Activated CD4-positive, alpha-beta T cell treated with anti-CD3 and anti-CD28 coated beads for 36 hours (primary cell): Measurements from ENCODE around the gene LGALSL. TPM values are rescaled to one million over a fixed set of nuclear protein-coding genes. Genes with fewer than 3 reads are reported as not detected.

Experiments
- ATAC-seq: fragments of 200-7000 bp; cut with Tn5 transposase; one replicate; pipeline ENCODE4 v1.10.0; 2021; ENCODE audit warnings: mild to moderate bottlenecking, moderate library complexity
- CTCF ChIA-PET: fragments of 350-600 bp; sonication (Branson Sonifier 250); formaldehyde crosslinking; loops from one replicate; lab custom pipeline; 2021; ENCODE audit warnings: antibody characterized with exemption; lab: Charles Lee
- POLR2A ChIA-PET: fragments of 350-600 bp; sonication (Branson Sonifier 250); formaldehyde crosslinking; loops from one replicate; lab custom pipeline; 2021; ENCODE audit warnings: antibody characterized with exemption, inconsistent platforms; lab: Charles Lee
- DNase-seq: peaks from one replicate; pipeline ENCODE4 v3.0.0-alpha.2; 2020
- H3K27ac Mint-ChIP-seq: one replicate; pipeline ENCODE4 v1.8.0; 2021; ENCODE audit warnings: mixed read lengths
- H3K27me3 Mint-ChIP-seq: one replicate; pipeline ENCODE4 v1.8.0; 2021; ENCODE audit warnings: mixed read lengths
- H3K36me3 Mint-ChIP-seq: one replicate; pipeline ENCODE4 v1.8.0; 2021; ENCODE audit warnings: low read depth, mixed read lengths
- H3K4me1 Mint-ChIP-seq: one replicate; pipeline ENCODE4 v1.8.0; 2021; ENCODE audit warnings: mixed read lengths
- H3K4me3 Mint-ChIP-seq: one replicate; pipeline ENCODE4 v1.8.0; 2021; ENCODE audit warnings: mild to moderate bottlenecking, moderate library complexity, mixed read lengths
- H3K9me3 Mint-ChIP-seq: one replicate; pipeline ENCODE4 v1.8.0; 2021; ENCODE audit warnings: low read depth, mixed read lengths
- intact Hi-C, 2 experiments: fragments of 100-400 bp; cut with DNase I in 1 of 2; cut with micrococcal nuclease in 1 of 2; formaldehyde crosslinking; loops; one replicate each; pipeline versions ENCODE4 v1.14.2 to v1.15.1; 2022 to 2024; cut with DNase I, micrococcal nuclease
- total RNA-seq, 2 experiments: library from RNA; stranded (reverse); gene quantifications; one replicate each; pipeline ENCODE4 v1.2.3, GENCODE V29; 2021

Gene LGALSL
- total RNA-seq, 2 experiments from 2014 or later: 1.9 to 2.2 TPM

DNA sequence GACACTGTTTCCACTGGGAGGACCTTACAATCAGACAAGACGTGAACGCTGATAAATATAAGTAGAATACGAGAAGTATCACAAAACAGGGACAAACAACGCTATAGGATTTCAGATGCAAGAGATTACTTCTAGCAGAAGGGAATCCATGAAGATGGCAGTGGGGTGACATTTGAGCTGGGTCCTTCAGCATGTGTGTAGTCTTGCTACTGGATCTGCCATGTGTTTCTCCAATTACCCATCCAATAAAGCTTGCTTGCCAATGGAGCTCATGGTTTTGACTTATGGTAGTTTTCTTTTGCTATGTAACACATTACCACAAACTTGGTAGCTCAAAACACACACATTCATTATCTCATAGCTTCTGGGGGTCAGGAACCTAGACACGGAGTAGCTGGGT is 32.8 kb upstream of the LGALSL start:
- ATAC-seq: no peak
- Mint-ChIP-seq H3K27me3 (no peaks in the 10 kb centered on the region), H3K27ac (no peak overlapping the region), H3K4me3 (no peak overlapping the region), H3K4me1 (no peaks in the 10 kb centered on the region), H3K9me3 (no peaks in the 10 kb centered on the region), H3K36me3 (no peaks in the 10 kb centered on the region)
- intact Hi-C loops: no loop called here
- CTCF ChIA-PET: interaction anchor here (1.4 kb wide), 1 partner anchor 66 kb away, joined by 5 read pairs; no protein-coding TSS in a partner anchor
- POLR2A ChIA-PET: no interaction called here
- no peak for DNase-seq

DNA sequence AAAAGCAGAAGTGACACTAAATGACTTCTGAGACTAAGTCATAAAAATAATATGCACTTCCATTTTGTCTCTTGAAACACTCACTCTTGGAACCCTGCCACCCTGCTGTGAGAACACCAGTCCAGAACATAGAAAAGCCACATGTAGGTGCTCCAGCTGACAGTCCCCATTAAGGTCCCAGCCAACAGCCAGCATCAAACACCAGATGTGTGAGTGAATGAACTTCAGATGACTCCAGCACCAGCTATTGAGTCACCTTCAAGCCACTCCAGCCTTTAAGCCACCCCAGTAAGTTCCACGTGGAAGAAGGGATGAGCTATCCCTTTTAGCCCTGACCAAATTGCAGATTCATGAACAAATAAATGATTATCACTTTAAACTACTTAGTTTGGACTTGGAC is 31.5 kb upstream of the LGALSL start:
- Mint-ChIP-seq H3K36me3 (no peaks in the 10 kb centered on the region), H3K27ac (no peak overlapping the region), H3K4me3 (no peak overlapping the region), H3K9me3 (no peaks in the 10 kb centered on the region), H3K27me3 (no peaks in the 10 kb centered on the region), H3K4me1 (no peaks in the 10 kb centered on the region)
- ATAC-seq (no peak), DNase-seq (no peak)
- intact Hi-C loops: no loop called here
- CTCF ChIA-PET: interaction anchor here (1.6 kb wide), 1 partner anchor 29 kb away, joined by 4 read pairs; no protein-coding TSS in a partner anchor
- POLR2A ChIA-PET: interaction anchor here (0.6 kb wide), 1 partner anchor 142 kb away, joined by 4 read pairs; no protein-coding TSS in a partner anchor

DNA sequence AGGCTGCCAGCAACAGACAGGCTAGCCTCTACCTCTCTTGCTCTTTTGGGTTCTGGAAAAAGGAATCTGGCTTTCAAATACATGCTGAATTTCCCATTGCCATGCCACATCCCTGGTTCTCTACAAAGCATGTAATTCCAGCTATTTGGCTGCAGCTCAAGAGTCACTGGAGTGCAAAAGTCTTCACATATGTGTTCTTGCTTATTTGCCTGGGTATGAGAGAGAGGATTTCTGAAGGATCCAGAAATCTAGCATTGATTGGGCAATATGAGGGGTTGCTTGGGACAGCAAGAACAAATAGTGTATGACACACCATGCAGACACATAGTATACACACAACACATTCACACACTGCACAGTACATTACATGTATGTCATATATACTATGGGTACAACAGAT is 30.7 kb upstream of the LGALSL start:
- Mint-ChIP-seq H3K9me3 (no peaks in the 10 kb centered on the region), H3K27me3 (no peaks in the 10 kb centered on the region), H3K36me3 (no peaks in the 10 kb centered on the region), H3K27ac (no peak overlapping the region), H3K4me3 (no peak overlapping the region), H3K4me1 (no peaks in the 10 kb centered on the region)
- CTCF ChIA-PET: interaction anchor here (1.6 kb wide), 1 partner anchor 30 kb away, joined by 4 read pairs; no protein-coding TSS in a partner anchor
- intact Hi-C loops: no loop called here
- DNase-seq (no peak), ATAC-seq (no peak)
- POLR2A ChIA-PET: no interaction called here

DNA sequence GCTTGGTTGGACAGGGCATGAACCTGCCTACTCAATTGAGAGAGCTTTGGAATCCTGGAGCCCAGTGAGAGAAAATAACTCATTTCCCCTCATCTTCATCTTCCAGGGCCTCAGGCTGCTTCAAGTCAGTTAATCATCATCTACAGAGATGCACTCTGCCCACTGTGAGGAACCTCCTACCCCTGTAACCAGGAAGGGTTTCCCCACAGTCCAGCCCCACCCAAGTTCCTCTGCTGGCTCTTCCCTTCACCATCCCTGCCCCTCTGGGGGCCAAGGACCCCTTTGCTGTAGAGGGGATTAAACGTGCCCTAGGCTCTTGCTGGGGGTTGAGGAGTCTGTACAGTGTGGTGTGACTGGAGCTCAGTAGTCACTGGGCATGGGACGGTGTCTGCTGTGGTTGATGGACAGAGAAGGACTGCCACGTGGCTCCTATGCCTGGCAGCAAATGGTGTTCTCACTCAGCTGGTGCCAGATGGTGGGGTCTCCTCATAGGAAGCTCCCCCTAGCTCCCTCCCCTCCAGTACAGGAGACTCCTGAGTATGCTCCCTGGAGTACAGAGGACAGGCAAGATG is 29.5 kb upstream of the LGALSL start:
- no peak for DNase-seq
- H3K36me3 Mint-ChIP-seq: no peaks in the 10 kb centered on the region
- no peak for ATAC-seq
- ChIA-PET CTCF (interaction anchor here (0.6 kb wide), 1 partner anchor 39 kb away, joined by 3 read pairs; no protein-coding TSS in a partner anchor), POLR2A (no interaction called here)
- no peaks in the 10 kb centered on the region for H3K9me3 Mint-ChIP-seq
- no peaks in the 10 kb centered on the region for H3K4me1 Mint-ChIP-seq
- peaks cover under 1% of the 10 kb centered on the region for H3K27me3 Mint-ChIP-seq
- no peak overlapping the region for H3K27ac Mint-ChIP-seq
- no peak overlapping the region for H3K4me3 Mint-ChIP-seq
- intact Hi-C loops: no loop called here

DNA sequence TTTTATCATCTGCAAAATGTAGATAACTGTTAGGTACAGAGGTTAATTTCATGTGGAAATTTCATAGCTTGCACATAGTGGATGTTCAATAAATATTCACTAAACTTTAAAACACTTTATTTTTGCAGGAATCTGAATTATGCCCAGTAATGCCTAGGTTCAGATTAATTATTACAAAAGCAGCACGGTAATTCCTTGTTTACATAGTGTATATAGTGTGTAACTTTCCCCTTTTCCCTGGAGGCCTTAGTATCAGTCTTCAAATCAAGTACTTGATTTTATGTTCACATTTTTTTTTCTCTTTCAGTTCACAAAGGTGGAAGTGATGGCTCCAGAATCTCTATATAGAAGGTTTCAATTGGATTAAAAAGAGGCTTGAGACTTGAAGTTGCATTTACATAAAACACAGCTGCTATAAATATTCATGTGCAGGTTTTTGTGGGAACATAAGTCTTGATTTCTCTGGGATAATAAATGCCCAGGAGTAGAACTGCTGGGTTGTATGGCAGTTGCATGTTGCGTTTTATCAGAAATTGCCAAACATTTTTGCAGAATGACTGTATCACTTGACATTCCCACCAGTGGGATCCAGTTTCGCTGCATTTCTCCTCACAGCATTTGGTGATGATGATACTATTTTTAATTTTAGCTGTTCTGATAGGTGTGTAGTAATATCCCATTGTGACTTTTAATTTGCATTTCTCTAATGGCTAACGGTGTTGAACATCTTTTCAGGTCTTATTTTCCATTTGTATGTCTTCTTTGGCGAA is 27.6 kb upstream of the LGALSL start:
- no peaks in the 10 kb centered on the region for H3K36me3 Mint-ChIP-seq
- peaks cover 5% of the 10 kb centered on the region for H3K27me3 Mint-ChIP-seq

DNA sequence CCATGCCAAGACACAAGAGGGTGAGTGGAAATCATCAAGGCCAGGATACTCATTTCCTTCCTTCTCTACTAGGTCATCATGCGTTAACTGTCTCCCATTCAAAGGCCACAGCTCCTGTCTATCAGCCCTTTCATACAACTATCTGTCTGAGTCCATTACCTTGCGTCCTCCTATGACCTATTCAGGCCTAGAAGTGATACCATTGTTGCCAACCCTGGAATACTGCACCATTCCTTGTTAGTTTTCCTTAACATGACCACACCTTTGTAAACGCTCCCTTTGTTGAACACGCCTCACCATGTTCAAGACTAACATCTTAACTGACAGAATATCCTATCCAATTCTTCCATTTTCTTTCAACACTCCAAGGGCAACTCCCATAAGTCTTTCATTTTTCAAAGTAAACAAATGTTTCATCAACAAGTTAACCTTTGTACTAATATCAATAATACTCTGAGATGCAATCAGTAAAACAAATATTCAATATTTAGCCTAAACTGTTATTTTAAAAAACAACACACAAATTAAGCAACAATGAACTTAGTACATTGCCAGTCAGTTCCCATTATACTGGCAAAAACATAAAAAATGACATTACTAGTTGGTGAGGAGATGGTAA is 19.8 kb upstream of the LGALSL start:
- ATAC-seq (no peak), DNase-seq (no peak)
- Mint-ChIP-seq H3K4me3 (no peak overlapping the region), H3K27ac (no peak overlapping the region), H3K9me3 (no peaks in the 10 kb centered on the region), H3K36me3 (no peaks in the 10 kb centered on the region), H3K4me1 (no peaks in the 10 kb centered on the region), H3K27me3 (peaks cover 25% of the 10 kb centered on the region)
- ChIA-PET CTCF (interaction anchor here (0.6 kb wide), 1 partner anchor 321 kb away, joined by 3 read pairs; no protein-coding TSS in a partner anchor), POLR2A (no interaction called here)
- intact Hi-C loops: no loop called here

More for the DNA sequence above, 27.6 kb upstream of the LGALSL start:
- DNase-seq (no peak), ATAC-seq (no peak)
- intact Hi-C loops: no loop called here
- no peak overlapping the region for H3K27ac Mint-ChIP-seq
- H3K9me3 Mint-ChIP-seq: no peaks in the 10 kb centered on the region
- no peak overlapping the region for H3K4me3 Mint-ChIP-seq
- CTCF ChIA-PET: interaction anchor here (1.1 kb wide), 1 partner anchor 62 kb away, joined by 3 read pairs; no protein-coding TSS in a partner anchor
- H3K4me1 Mint-ChIP-seq: no peaks in the 10 kb centered on the region
- POLR2A ChIA-PET: no interaction called here

DNA sequence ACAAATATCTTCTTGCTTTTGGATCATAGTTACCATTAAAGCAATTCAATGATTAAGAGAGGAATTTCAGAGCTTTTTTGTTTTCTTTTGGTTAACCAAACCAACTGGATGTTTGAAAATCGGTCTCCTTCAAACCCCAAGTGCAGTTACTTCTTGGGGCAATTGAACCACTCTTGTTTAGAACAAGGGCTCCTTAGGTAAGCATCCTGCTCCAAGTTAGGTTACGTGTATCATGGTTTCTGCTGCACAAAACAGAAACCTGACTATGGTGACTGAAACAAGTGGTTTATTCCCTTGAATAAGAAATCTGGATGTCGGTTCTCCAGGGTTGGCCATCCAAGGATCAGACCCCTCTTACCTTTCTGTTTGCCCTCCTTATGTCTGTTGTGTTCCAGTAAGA is 16.1 kb upstream of the LGALSL start:
- Mint-ChIP-seq H3K27ac (no peak overlapping the region), H3K9me3 (no peaks in the 10 kb centered on the region), H3K4me3 (no peak overlapping the region), H3K27me3 (peaks cover 24% of the 10 kb centered on the region), H3K36me3 (no peaks in the 10 kb centered on the region), H3K4me1 (no peaks in the 10 kb centered on the region)
- ChIA-PET POLR2A (no interaction called here), CTCF (interaction anchor here (1.5 kb wide), 1 partner anchor 51 kb away, joined by 5 read pairs; no protein-coding TSS in a partner anchor)
- no peak for DNase-seq
- ATAC-seq: no peak
- intact Hi-C loops: no loop called here

DNA sequence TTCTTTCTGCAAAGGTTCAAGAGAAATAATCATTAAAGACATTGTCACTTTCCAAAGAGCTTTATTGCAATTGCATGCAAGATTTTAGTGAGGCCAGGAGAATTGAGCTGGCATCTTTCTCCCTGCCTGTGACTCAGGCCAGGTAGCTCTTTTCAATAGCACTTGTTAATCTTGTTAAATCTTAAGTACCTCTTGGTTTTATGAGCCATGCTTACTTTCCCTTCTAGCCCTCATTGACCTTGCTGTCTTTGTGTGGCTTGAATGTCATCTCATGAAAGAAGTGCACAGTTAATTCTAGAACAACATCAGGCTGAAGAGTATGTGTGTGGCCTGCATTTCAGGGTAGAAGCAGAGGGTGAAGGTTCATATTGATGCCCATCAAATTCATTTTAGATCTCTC is 14.8 kb upstream of the LGALSL start:
- no peak overlapping the region for H3K27ac Mint-ChIP-seq
- DNase-seq (no peak), ATAC-seq (no peak)
- H3K9me3 Mint-ChIP-seq: no peaks in the 10 kb centered on the region
- ChIA-PET POLR2A (no interaction called here), CTCF (no interaction called here)
- intact Hi-C loops: no loop called here
- H3K36me3 Mint-ChIP-seq: no peaks in the 10 kb centered on the region
- peaks cover 22% of the 10 kb centered on the region for H3K27me3 Mint-ChIP-seq
- no peaks in the 10 kb centered on the region for H3K4me1 Mint-ChIP-seq
- no peak overlapping the region for H3K4me3 Mint-ChIP-seq

DNA sequence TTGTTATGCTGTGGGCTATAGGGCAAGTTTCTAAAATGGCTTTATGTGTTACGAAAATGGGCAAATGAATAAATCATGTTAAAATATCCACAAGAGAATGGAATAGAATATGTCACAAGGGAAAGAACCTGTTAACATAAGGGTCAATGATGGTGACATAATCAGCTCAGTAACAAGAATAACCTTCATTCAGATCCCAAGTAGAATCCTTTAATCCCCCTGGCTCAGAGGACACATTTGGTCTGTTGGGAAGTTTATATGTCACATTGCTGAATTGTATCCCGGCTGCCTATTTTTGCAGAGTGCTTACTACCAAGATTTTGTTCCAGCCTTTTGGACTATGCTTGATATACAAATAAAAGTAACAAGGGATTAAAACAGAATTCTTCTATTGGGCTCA is 13.1 kb upstream of the LGALSL start:
- CTCF ChIA-PET: no interaction called here
- intact Hi-C loops: no loop called here
- Mint-ChIP-seq H3K4me3 (no peak overlapping the region), H3K27ac (no peak overlapping the region), H3K4me1 (no peaks in the 10 kb centered on the region), H3K27me3 (peaks cover 26% of the 10 kb centered on the region), H3K9me3 (no peaks in the 10 kb centered on the region), H3K36me3 (no peaks in the 10 kb centered on the region)
- DNase-seq (no peak), ATAC-seq (no peak)
- POLR2A ChIA-PET: no interaction called here

DNA sequence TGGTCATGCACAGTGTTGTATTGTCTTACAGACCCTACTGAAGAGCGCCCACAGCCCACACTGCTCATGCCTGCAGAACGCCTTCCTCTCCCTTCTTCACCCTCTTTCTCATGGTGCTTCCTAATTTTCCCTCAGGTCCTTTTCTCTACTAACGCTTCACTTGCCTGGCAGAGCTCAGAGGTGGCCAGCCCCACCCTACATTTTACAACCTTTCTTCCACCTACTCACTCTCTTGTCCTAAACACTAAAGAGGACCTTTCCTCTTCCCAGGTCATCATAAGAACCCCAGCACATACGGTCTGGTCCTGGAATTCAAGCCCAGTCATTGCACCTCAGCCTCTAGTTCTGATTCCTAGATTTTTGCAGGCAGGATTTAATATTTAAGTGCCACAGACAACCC is 11.7 kb upstream of the LGALSL start:
- intact Hi-C loops: no loop called here
- Mint-ChIP-seq H3K36me3 (no peaks in the 10 kb centered on the region), H3K4me1 (no peaks in the 10 kb centered on the region), H3K9me3 (no peaks in the 10 kb centered on the region), H3K27me3 (peaks cover 25% of the 10 kb centered on the region), H3K4me3 (no peak overlapping the region), H3K27ac (no peak overlapping the region)
- ATAC-seq (no peak), DNase-seq (no peak)
- ChIA-PET CTCF (no interaction called here), POLR2A (no interaction called here)

DNA sequence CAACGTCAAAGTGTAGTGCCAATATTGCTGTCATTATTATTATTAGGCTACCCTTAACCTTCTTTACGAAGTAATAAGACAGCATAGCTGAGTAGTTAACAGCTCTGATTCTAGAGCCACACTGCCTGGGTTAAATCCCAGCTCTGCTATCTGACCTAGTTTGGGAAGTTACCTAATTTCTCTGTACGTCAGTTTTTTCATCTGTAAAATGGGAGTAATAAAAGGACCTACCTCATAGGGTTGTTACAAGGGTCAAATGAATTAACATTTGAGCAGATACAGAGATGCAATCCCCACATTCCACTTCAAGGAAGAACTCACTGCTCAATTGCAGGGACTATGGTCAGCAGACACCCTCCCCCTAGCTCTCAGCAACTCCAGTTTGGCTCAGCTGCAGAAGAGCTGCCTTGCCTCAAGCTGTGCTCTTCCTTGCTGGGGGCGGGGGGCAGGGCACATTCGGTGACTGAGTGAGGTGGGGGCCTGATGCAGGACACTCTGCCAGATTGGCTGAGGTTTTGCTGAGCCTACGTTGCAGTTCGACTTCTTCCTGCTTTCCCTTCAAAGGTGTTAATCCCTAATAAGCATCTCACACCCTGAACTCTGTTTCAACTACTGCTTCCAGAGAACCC is 11.0 kb upstream of the LGALSL start:
- H3K4me3 Mint-ChIP-seq: no peak overlapping the region
- H3K4me1 Mint-ChIP-seq: no peaks in the 10 kb centered on the region
- CTCF ChIA-PET: no interaction called here
- POLR2A ChIA-PET: no interaction called here
- H3K27ac Mint-ChIP-seq: no peak overlapping the region
- H3K27me3 Mint-ChIP-seq: peaks cover 25% of the 10 kb centered on the region
- intact Hi-C loops: no loop called here
- no peak for ATAC-seq
- H3K9me3 Mint-ChIP-seq: no peaks in the 10 kb centered on the region
- H3K36me3 Mint-ChIP-seq: no peaks in the 10 kb centered on the region
- DNase-seq: no peak
